Thoracic aorta (tissue), 2 donors: ENCODE data around the gene MAP4K1. TPM values are rescaled to one million over a fixed set of nuclear protein-coding genes. Genes with fewer than 3 reads are reported as not detected.
A peak's percentile ranks its signal among the peaks of the same experiment; 100 is the strongest.

Source experiments
- ATAC-seq: fragments of 150-250 bp; one replicate; pipeline ENCODE4 v1.8.0; 2017; ENCODE audit warnings: low read depth; ENCODE audit not compliant: insufficient number of reproducible peaks, low FRiP score
- DNase-seq: peaks from one replicate; pipeline ENCODE4 v3.0.0-alpha.2; 2020; ENCODE audit warnings: low spot score
- H3K27ac ChIP-seq, 2 donors: fragments of 200-600 bp; sonication (generic); 1 replicate in 1 of 2; 2 replicates in 1 of 2; pipeline ENCODE4 v1.5.1; 2016; ENCODE audit warnings: mild to moderate bottlenecking in 2 of 2, moderate library complexity in 2 of 2
- H3K27me3 ChIP-seq: fragments of 200-600 bp; sonication (generic); replicated peaks from 2 replicates; pipeline ENCODE4 v1.6.0; 2016; ENCODE audit warnings: mild to moderate bottlenecking; ENCODE audit not compliant: insufficient read depth
- H3K36me3 ChIP-seq: fragments of 200-600 bp; sonication (generic); one replicate; pipeline ENCODE4 v1.5.1; 2016
- H3K4me1 ChIP-seq, 2 donors: fragments of 200-600 bp; sonication (generic); 1 replicate in 1 of 2; 2 replicates in 1 of 2; pipeline versions ENCODE4 v1.5.1 to v1.6.0; 2016; ENCODE audit warnings: low read depth in 2 of 2, mild to moderate bottlenecking in 1 of 2; ENCODE audit not compliant: control insufficient read depth in 1 of 2
- H3K4me3 ChIP-seq: fragments of 200-600 bp; sonication (generic); 2 replicates; pipeline ENCODE4 v1.5.1; 2016; ENCODE audit warnings: mild to moderate bottlenecking
- H3K9me3 ChIP-seq: fragments of 200-600 bp; sonication (generic); 2 replicates; pipeline ENCODE4 v1.5.1; 2016
- total RNA-seq, 2 donors: library from RNA; depleted of rRNA; stranded (reverse); fragments of >200 nt; gene quantifications; one replicate each; pipeline versions ENCODE4 v1.1.0 to v1.2.3, GENCODE V29; 2016
- TF ChIP-seq, protein P1 (sequence below): fragments of 200-600 bp; sonication (generic); IDR thresholded peaks from one replicate; pipeline ENCODE4 v1.5.1; 2019; ENCODE audit warnings: antibody characterized with exemption

The MAP4K1 gene
- total RNA-seq, 2 donors from 2014 or later: 4.6 to 33.7 TPM

DNA sequence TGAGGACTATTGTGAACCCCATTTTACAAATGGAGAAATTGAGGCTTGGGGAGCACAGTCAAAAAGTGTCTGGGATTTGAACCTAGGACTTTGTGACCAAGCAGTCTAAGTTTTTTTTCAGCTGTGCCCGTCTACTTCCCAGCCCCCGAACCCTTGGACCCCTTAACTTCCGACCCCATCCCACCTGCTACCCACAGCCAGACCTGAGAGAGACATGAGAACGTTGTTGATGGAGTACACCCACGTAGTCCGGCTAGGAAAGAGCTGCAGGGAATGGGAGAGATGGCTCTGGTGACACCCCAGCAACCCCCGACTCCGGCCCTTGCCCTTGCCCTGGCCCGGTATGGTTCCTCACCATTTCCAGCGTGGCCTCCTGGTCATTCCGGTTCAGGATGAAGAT, 18.0 kb downstream of the MAP4K1 start:
- Histone ChIP-seq H3K27me3 (no peaks in the 10 kb centered on the region), H3K4me3 (no peak overlapping the region), H3K4me1 (no peaks in the 10 kb centered on the region), H3K9me3 (no peaks in the 10 kb centered on the region), H3K27ac (no peak overlapping the region), H3K36me3 (no peaks in the 10 kb centered on the region)
- TF ChIP-seq, protein P1, sequence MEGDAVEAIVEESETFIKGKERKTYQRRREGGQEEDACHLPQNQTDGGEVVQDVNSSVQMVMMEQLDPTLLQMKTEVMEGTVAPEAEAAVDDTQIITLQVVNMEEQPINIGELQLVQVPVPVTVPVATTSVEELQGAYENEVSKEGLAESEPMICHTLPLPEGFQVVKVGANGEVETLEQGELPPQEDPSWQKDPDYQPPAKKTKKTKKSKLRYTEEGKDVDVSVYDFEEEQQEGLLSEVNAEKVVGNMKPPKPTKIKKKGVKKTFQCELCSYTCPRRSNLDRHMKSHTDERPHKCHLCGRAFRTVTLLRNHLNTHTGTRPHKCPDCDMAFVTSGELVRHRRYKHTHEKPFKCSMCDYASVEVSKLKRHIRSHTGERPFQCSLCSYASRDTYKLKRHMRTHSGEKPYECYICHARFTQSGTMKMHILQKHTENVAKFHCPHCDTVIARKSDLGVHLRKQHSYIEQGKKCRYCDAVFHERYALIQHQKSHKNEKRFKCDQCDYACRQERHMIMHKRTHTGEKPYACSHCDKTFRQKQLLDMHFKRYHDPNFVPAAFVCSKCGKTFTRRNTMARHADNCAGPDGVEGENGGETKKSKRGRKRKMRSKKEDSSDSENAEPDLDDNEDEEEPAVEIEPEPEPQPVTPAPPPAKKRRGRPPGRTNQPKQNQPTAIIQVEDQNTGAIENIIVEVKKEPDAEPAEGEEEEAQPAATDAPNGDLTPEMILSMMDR: no peak
- DNase-seq: no peak
- no peak for ATAC-seq

GRCh38 chr19:38597075-38597474, 20.7 kb downstream of the MAP4K1 start:
- Histone ChIP-seq H3K4me3 (no peak overlapping the region), H3K27ac (no peak overlapping the region), H3K36me3 (no peaks in the 10 kb centered on the region), H3K9me3 (no peaks in the 10 kb centered on the region), H3K27me3 (no peaks in the 10 kb centered on the region), H3K4me1 (no peaks in the 10 kb centered on the region)
- TF ChIP-seq, protein P1: no peak
- ATAC-seq (no peak), DNase-seq (no peak)

DNA sequence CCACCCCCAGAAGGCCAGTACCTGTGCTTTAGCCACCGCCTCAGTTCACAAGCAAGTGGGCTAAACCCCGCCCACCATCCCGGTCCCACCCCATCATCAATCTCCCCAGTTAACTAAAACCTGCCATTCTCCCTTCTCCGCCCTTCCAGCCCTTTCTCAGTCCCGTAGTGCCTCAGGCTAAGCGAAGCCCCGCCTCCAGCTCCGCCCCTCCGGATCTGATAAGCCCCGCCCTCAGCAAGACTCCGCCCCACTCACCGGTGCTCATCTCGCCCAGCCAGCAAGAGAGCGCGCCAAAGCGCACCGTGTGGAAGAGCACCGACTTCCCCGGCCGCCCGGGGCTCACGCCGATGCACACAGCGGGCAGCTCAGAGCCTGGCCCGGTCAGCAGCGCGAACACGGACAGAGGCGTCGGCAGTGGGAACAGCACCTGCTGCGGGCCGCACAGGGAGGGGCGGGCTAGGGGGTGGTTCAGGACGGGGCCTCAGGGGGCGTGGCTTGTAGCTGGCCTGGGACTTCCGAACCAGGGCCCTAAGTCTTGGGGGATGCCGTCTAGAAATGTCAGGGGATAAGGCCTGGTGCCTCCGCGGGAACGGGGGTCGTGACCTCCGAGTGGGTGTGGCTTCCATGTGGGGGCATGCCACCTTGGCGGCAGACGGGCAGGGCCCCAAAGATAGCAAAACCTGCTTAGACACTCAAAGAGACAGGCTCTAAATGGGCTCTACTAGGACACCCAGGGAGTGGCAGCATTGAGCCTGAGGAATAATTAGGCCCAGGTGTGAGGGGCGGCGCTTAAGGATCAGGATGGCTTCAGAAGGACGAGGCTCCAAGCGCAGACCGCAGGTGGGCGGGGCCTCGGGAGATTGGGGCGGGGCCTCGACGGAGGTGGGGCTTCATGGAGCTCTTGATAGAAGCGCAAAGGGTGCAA, 21.4 kb downstream of the MAP4K1 start:
- peak overlapping the region; percentile 31 for H3K4me3 ChIP-seq
- no peak for ATAC-seq
- H3K27ac ChIP-seq: no peak overlapping the region
- no peaks in the 10 kb centered on the region for H3K4me1 ChIP-seq
- H3K27me3 ChIP-seq: no peaks in the 10 kb centered on the region
- H3K36me3 ChIP-seq: no peaks in the 10 kb centered on the region
- TF ChIP-seq, protein P1: no peak
- DNase-seq: no peak
- H3K9me3 ChIP-seq: no peaks in the 10 kb centered on the region

DNA sequence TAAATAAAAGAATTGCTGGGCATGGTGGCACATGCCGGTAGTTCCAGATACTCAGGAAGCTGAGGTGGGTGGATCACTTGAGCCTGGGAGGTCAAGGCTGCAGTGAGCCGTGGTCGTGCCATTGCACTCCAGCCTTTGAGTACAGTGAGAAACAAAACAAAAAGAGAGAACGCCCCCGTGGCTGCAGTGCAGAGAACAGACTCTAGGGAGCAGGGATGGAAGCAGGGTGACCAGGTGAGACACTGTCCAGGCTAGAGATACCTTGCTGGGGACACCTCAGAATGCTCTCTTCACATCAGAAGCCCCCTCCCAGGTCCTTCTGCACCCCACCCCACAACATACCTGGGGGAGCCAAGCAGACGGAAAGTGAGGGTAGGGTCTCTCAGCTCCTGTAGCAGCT, 24.8 kb downstream of the MAP4K1 start:
- H3K9me3 ChIP-seq: no peaks in the 10 kb centered on the region
- no peak overlapping the region for H3K4me3 ChIP-seq
- TF ChIP-seq, protein P1: no peak
- H3K27ac ChIP-seq: no peak overlapping the region
- DNase-seq (no peak), ATAC-seq (no peak)
- no peaks in the 10 kb centered on the region for H3K4me1 ChIP-seq
- no peaks in the 10 kb centered on the region for H3K36me3 ChIP-seq
- no peaks in the 10 kb centered on the region for H3K27me3 ChIP-seq

DNA sequence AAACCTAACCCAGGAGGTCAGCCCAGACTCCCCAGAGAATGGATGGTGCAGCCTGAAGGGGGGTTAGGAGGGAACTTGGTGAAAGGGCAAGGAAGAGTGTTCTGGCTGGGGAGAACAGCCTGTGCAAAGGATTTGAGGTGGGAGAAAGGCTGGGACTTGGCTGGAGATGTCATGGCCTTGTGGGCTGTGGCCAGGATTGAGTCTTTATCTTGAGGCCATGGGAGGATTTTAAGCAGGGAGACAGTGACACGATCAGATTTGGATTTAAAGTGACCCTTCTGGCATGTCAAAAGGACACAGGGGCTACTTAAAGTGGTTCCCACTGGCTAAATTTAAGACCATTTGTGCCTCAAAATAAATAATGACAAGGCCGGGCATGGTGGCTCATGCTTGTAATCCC, 29.7 kb downstream of the MAP4K1 start:
- TF ChIP-seq, protein P1: no peak
- H3K27ac ChIP-seq: no peak overlapping the region

More for the DNA sequence above, 29.7 kb downstream of the MAP4K1 start:
- H3K4me1 ChIP-seq: no peaks in the 10 kb centered on the region
- H3K27me3 ChIP-seq: no peaks in the 10 kb centered on the region
- DNase-seq: no peak
- H3K9me3 ChIP-seq: no peaks in the 10 kb centered on the region
- H3K36me3 ChIP-seq: no peaks in the 10 kb centered on the region
- H3K4me3 ChIP-seq: no peak overlapping the region
- ATAC-seq: no peak
